H1 (cell line): Measurements from ENCODE around the gene GH1. TPM values are rescaled to one million over a fixed set of nuclear protein-coding genes. Genes with fewer than 3 reads are reported as not detected.
A peak's percentile ranks its signal among the peaks of the same experiment; 100 is the strongest.
"Not testable (repeated sequence)": the region's sequence is repeated elsewhere in the genome, so short reads cannot be mapped to it uniquely, and the experiment has no call there.

ENCODE experiments used
- CTCF ChIA-PET: fragments of 300-600 bp; sonication (Branson Sonifier 250); formaldehyde crosslinking; loops from one replicate; lab custom pipeline; 2021; ENCODE audit not compliant: partially characterized antibody; lab: Charles Lee
- POLR2A ChIA-PET: fragments of 300-600 bp; sonication (Branson Sonifier 250); formaldehyde crosslinking; loops from one replicate; lab custom pipeline; 2021; ENCODE audit warnings: inconsistent platforms; ENCODE audit not compliant: partially characterized antibody; lab: Charles Lee
- DNase-seq, 2 experiments: peaks; one replicate each; pipeline versions ENCODE4 v3.0.0 to v3.0.0-alpha.2; 2010 to 2022; ENCODE audit warnings: low spot score in 2 of 2, low read depth in 1 of 2, mixed read lengths in 1 of 2
- FAIRE-seq: peaks from 2 replicates; lab custom pipeline; 2011; peaks lifted over from hg19 to GRCh38; lab: Jason Lieb, UNC
- H2AFZ ChIP-seq: 2 replicates; pipeline ENCODE4 v1.8.1; 2012; ENCODE audit warnings: low read length, inconsistent platforms
- H2AK5ac ChIP-seq: 2 replicates; pipeline ENCODE4 v1.6.1; 2013; ENCODE audit warnings: low read depth, low read length
- H2BK120ac ChIP-seq: replicated peaks from 2 replicates; pipeline ENCODE3; 2013; ENCODE audit warnings: low read depth, low read length, inconsistent platforms
- H2BK12ac ChIP-seq: 2 replicates; pipeline ENCODE4 v1.6.1; 2013; ENCODE audit warnings: low read depth, low read length
- H2BK15ac ChIP-seq: 2 replicates; pipeline ENCODE4 v1.6.1; 2013; ENCODE audit warnings: low read length
- H2BK20ac ChIP-seq: 2 replicates; pipeline ENCODE4 v1.6.1; 2013; ENCODE audit warnings: low read length
- H2BK5ac ChIP-seq: 2 replicates; pipeline ENCODE4 v1.6.1; 2013; ENCODE audit warnings: low read depth, low read length
- H3K14ac ChIP-seq: 2 replicates; pipeline ENCODE4 v1.6.1; 2013; ENCODE audit warnings: inconsistent platforms; ENCODE audit not compliant: insufficient read length
- H3K18ac ChIP-seq: 2 replicates; pipeline ENCODE4 v1.6.1; 2013; ENCODE audit warnings: low read length; ENCODE audit errors: extremely low read depth
- H3K23ac ChIP-seq: 2 replicates; pipeline ENCODE4 v1.6.1; 2013; ENCODE audit warnings: inconsistent platforms; ENCODE audit not compliant: insufficient read length
- H3K23me2 ChIP-seq: 2 replicates; pipeline ENCODE4 v1.6.1; 2013; ENCODE audit warnings: low read depth, low read length
- H3K27ac ChIP-seq: 2 replicates; pipeline ENCODE4 v1.6.1; 2011; ENCODE audit warnings: low read depth, low read length, inconsistent platforms
- H3K27me3 ChIP-seq, 4 experiments: replicated peaks in 1 of 4; 1 replicate in 1 of 4; 2 replicates in 3 of 4; pipeline versions ENCODE4 v1.6.1 to v1.8.1; 2011 to 2013; ENCODE audit warnings: low read length in 3 of 4, mild to moderate bottlenecking in 3 of 4, inconsistent platforms in 2 of 4, mixed read lengths in 2 of 4, moderate library complexity in 1 of 4; ENCODE audit not compliant: control insufficient read depth in 3 of 4, insufficient read depth in 3 of 4; ENCODE audit errors: extremely low read depth in 1 of 4
- H3K36me3 ChIP-seq, 4 experiments: 2 replicates each; pipeline versions ENCODE4 v1.6.1 to v1.8.1; 2011 to 2013; ENCODE audit warnings: mild to moderate bottlenecking in 4 of 4, low read length in 3 of 4, moderate library complexity in 2 of 4, control low read depth in 1 of 4, inconsistent platforms in 1 of 4; ENCODE audit not compliant: insufficient read depth in 4 of 4, control insufficient read depth in 2 of 4
- H3K4ac ChIP-seq: replicated peaks from 2 replicates; pipeline ENCODE3; 2013; ENCODE audit warnings: low read length, low read depth, mixed read lengths, inconsistent platforms; ENCODE audit not compliant: insufficient read length
- H3K4me1 ChIP-seq, 4 experiments: replicated peaks in 1 of 4; 1 replicate in 1 of 4; 2 replicates in 3 of 4; pipeline versions ENCODE4 v1.6.1 to v1.8.1; 2011 to 2013; ENCODE audit warnings: low read length in 3 of 4, inconsistent platforms in 2 of 4, mixed read lengths in 1 of 4; ENCODE audit not compliant: insufficient read depth in 4 of 4, control insufficient read depth in 3 of 4
- H3K4me2 ChIP-seq, 2 experiments: 2 replicates each; pipeline versions ENCODE4 v1.6.1 to v1.8.1; 2011 to 2013; ENCODE audit warnings: low read depth in 2 of 2, low read length in 2 of 2, control low read depth in 1 of 2, inconsistent platforms in 1 of 2, mild to moderate bottlenecking in 1 of 2; ENCODE audit not compliant: insufficient read depth in 1 of 2
- H3K4me3 ChIP-seq, 4 experiments: fragments of 200-600, 300-600 bp in 1 of 4; sonication (generic), shearing (Covaris generic), sonication (Bioruptor Twin) in 1 of 4; 2 replicates each; pipeline versions ENCODE4 v1.5.1 to v1.8.1; 2011 to 2016; ENCODE audit warnings: low read length in 4 of 4, low read depth in 3 of 4, control low read depth in 2 of 4, inconsistent platforms in 2 of 4, mild to moderate bottlenecking in 2 of 4, mixed read lengths in 1 of 4, moderate library complexity in 1 of 4; ENCODE audit not compliant: insufficient read depth in 2 of 4; ENCODE audit errors: extremely low read depth in 1 of 4
- H3K56ac ChIP-seq: replicated peaks from 2 replicates; pipeline ENCODE3; 2013; ENCODE audit warnings: low read depth, mild to moderate bottlenecking, mixed read lengths, low read length, inconsistent platforms; ENCODE audit not compliant: insufficient read length
- H3K79me1 ChIP-seq: 2 replicates; pipeline ENCODE4 v1.6.1; 2013; ENCODE audit warnings: low read depth, low read length, control low read depth
- H3K79me2 ChIP-seq, 2 experiments: 2 replicates each; pipeline versions ENCODE4 v1.6.1 to v1.8.1; 2012 to 2013; ENCODE audit warnings: low read length in 2 of 2, mild to moderate bottlenecking in 2 of 2, inconsistent platforms in 1 of 2; ENCODE audit not compliant: insufficient read depth in 2 of 2, control insufficient read depth in 1 of 2
- H3K9ac ChIP-seq, 4 experiments: replicated peaks in 1 of 4; 1 replicate in 1 of 4; 2 replicates in 3 of 4; pipeline versions ENCODE4 v1.6.1 to v1.8.1; 2011 to 2013; ENCODE audit warnings: low read depth in 3 of 4, low read length in 3 of 4, control low read depth in 2 of 4, mild to moderate bottlenecking in 2 of 4, moderate library complexity in 2 of 4, inconsistent platforms in 1 of 4; ENCODE audit errors: extremely low read depth in 1 of 4
- H3K9me3 ChIP-seq, 2 experiments: 2 replicates each; pipeline versions ENCODE4 v1.6.1 to v1.8.1; 2012 to 2013; ENCODE audit warnings: mild to moderate bottlenecking in 2 of 2, moderate library complexity in 2 of 2, control low read depth in 1 of 2, inconsistent platforms in 1 of 2, low read depth in 1 of 2, low read length in 1 of 2, mixed read lengths in 1 of 2; ENCODE audit not compliant: insufficient read depth in 2 of 2
- H4K20me1 ChIP-seq, 2 experiments: replicated peaks in 1 of 2; 2 replicates each; pipeline versions ENCODE3 to v1.8.1; 2011 to 2013; ENCODE audit warnings: inconsistent platforms in 2 of 2, low read length in 2 of 2, mild to moderate bottlenecking in 1 of 2; ENCODE audit not compliant: insufficient read depth in 2 of 2, control insufficient read depth in 1 of 2
- H4K5ac ChIP-seq: 2 replicates; pipeline ENCODE4 v1.6.1; 2013; ENCODE audit warnings: low read length, low read depth, mixed read lengths, inconsistent platforms; ENCODE audit not compliant: insufficient read length
- H4K8ac ChIP-seq: 2 replicates; pipeline ENCODE4 v1.8.0; 2013; ENCODE audit warnings: mild to moderate bottlenecking, moderate library complexity, low read length, inconsistent platforms; ENCODE audit not compliant: insufficient read depth; ENCODE audit errors: extremely low read depth
- H4K91ac ChIP-seq: replicated peaks from 2 replicates; pipeline ENCODE3; 2013; ENCODE audit warnings: low read length, mixed read lengths, inconsistent platforms; ENCODE audit not compliant: insufficient read length
- RAD21 ChIP-seq, 2 experiments: IDR thresholded peaks in 1 of 2; conservative IDR thresholded peaks in 1 of 2; 2 replicates each; pipeline ENCODE4 v1.6.1; 2011; ENCODE audit warnings: low read depth in 2 of 2, low read length in 2 of 2, improper control_type of control experiment in 1 of 2, inconsistent platforms in 1 of 2, mild to moderate bottlenecking in 1 of 2, moderate library complexity in 1 of 2
- WGBS, 2 experiments: shearing (Covaris generic) in 1 of 2; methylation state at CpG; one replicate each; pipeline versions ENCODE4 v1.1.6 to v1.1.7; 2013 to 2015; ENCODE audit warnings: low lambda C conversion rate in 2 of 2, mixed read lengths in 2 of 2, inconsistent platforms in 1 of 2, low coverage in 1 of 2, missing lambda C conversion rate in 1 of 2; ENCODE audit not compliant: insufficient replicate concordance in 2 of 2, insufficient coverage in 1 of 2, insufficient read length in 1 of 2; ENCODE audit errors: extremely low coverage in 1 of 2, missing lambda C conversion rate in 1 of 2; 5-methylcytosine and 5-hydroxymethylcytosine counted together
- polyA plus RNA-seq, 7 experiments: library from polyadenylated mRNA; depleted of rRNA in 3 of 7; stranded (reverse) in 5 of 7; unstranded in 2 of 7; fragments of >200 nt in 5 of 7; fragments of 200-250 nt in 2 of 7; gene quantifications; 1 replicate in 5 of 7; 2 replicates in 1 of 7; 4 replicates in 1 of 7; pipeline versions ENCODE4 v1.2.1 to v1.2.3, GENCODE V29; 2011 to 2013; ENCODE audit warnings: missing spikeins in 2 of 7, mixed read lengths in 2 of 7
- total RNA-seq: library from RNA; stranded (reverse); fragmentation: NEBNext Ultra II Directional; extraction: Animal tissue kit (Norgen Biotek cat#: 25700); gene quantifications from 2 replicates; pipeline ENCODE4 v1.2.1, GENCODE V29; 2021
- TF ChIP-seq, protein P1 (sequence below), 3 experiments: IDR thresholded peaks; 1 replicate in 2 of 3; 2 replicates in 1 of 3; pipeline versions ENCODE4 v1.5.1 to v1.6.1; 2011; ENCODE audit warnings: low read length in 3 of 3, mild to moderate bottlenecking in 3 of 3, inconsistent platforms in 2 of 3, low read depth in 1 of 3, moderate library complexity in 1 of 3; ENCODE audit not compliant: insufficient read depth in 1 of 3; ENCODE audit errors: control extremely low read depth in 1 of 3

Gene GH1
- total and polyA plus RNA-seq, 2 of the 8 experiments (the other 6 are each of a cell fraction or from before 2014, with no cell fraction given) = 0.41 TPM; not detected in 1

DNA sequence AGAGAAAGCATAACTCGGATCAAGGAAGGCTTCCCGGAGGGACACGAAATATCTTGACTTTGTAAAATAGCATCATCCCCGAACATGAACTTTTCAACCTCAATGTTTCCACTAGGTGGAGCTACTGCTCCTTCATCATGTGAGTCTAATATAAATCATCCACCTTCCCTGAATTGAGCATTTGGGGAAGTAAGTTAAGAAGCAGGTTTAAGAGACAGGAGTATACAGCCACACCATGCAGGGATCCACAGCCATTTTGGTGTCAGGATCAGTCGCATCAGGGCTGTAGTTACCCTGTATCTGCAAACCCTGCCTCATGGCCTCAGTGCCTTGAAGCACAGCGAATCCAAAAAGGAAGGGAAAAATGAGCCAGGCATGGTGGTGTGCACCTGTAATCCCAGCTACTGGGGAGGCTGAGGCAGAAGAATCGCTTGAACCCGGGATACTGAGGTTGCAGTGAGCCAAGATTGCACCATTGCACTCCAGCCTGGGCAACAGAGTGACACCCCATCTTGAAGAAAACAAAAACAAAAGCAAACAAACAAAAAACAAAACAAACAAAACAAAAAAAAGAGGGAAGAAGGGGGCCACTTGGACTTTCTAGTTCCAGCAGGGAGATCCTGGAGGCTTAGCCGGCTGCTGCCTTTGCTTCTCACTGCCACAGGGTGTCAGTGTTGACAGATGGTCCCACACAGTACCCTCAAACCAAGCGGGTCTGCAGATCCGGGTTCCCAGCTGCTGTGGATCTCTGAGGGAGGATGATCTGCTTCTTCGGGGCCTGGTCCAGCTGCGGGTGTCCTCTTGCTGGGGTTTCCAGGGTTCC, 29.4 kb downstream of the GH1 start:
- CTCF ChIA-PET = interaction anchor here (0.6 to 7.2 kb wide), 29 partner anchors 8 to 1661 kb away, joined by 3 to 87 read pairs (median 5); partner anchors contain the start of genes CSHL1, ERN1, GH1 and GH2
- not testable (repeated sequence) for FAIRE-seq

More for the DNA sequence above, 29.4 kb downstream of the GH1 start:
- WGBS, 2 experiments = 50% methylated on average over 13 of the region's 13 CpGs; no CpG with 5 or more reads in 1 of the 2 experiments
- H3K36me3 ChIP-seq, H3K4me2 ChIP-seq, H2BK15ac ChIP-seq, H3K23ac ChIP-seq, H3K9me3 ChIP-seq, H2BK5ac ChIP-seq, H3K4me1 ChIP-seq, H2BK20ac ChIP-seq, H3K27ac ChIP-seq, H4K20me1 ChIP-seq, H3K14ac ChIP-seq, H3K79me2 ChIP-seq, H3K79me1 ChIP-seq, H3K23me2 ChIP-seq, H2BK12ac ChIP-seq, H3K56ac ChIP-seq, H3K4me3 ChIP-seq, H3K9ac ChIP-seq, H2AK5ac ChIP-seq, H4K8ac ChIP-seq, H4K5ac ChIP-seq, H2AFZ ChIP-seq, H4K91ac ChIP-seq, H3K27me3 ChIP-seq, H3K4ac ChIP-seq, H2BK120ac ChIP-seq, H3K18ac ChIP-seq: not testable (repeated sequence)
- DNase-seq = peak in 1 of 2 experiments; percentile 65
- TF ChIP-seq RAD21 (IDR thresholded peaks at IDR 0.05 in 1 of 2, conservative IDR thresholded peaks at IDR 0.05 in 1 of 2; ENCODE audit: low read depth in 2 of 2, low read length in 2 of 2) = peak; percentile 46 to 58
- TF ChIP-seq, protein P1, sequence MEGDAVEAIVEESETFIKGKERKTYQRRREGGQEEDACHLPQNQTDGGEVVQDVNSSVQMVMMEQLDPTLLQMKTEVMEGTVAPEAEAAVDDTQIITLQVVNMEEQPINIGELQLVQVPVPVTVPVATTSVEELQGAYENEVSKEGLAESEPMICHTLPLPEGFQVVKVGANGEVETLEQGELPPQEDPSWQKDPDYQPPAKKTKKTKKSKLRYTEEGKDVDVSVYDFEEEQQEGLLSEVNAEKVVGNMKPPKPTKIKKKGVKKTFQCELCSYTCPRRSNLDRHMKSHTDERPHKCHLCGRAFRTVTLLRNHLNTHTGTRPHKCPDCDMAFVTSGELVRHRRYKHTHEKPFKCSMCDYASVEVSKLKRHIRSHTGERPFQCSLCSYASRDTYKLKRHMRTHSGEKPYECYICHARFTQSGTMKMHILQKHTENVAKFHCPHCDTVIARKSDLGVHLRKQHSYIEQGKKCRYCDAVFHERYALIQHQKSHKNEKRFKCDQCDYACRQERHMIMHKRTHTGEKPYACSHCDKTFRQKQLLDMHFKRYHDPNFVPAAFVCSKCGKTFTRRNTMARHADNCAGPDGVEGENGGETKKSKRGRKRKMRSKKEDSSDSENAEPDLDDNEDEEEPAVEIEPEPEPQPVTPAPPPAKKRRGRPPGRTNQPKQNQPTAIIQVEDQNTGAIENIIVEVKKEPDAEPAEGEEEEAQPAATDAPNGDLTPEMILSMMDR (IDR thresholded peaks at IDR 0.05; ENCODE audit: control extremely low read depth in 1 of 3, insufficient read depth in 1 of 3, low read depth in 1 of 3, low read length in 3 of 3) = peak; percentile 60 to 67 (median 66)
- POLR2A ChIA-PET = interaction anchor here (1.0 kb wide), 1 partner anchor 29 kb away, joined by 3 read pairs; no protein-coding TSS in a partner anchor
